HG02840 (cell line): ENCODE results near the gene TSPOAP1.

Source experiments
- ATAC-seq: cut with Tn5 transposase; IDR thresholded peaks from one replicate; pipeline ENCODE4 v1.9.1; 2021; ENCODE audit warnings: mild to moderate bottlenecking, moderate library complexity, moderate number of reproducible peaks; ENCODE audit not compliant: unreplicated experiment, low FRiP score

TSPOAP1 gene

DNA sequence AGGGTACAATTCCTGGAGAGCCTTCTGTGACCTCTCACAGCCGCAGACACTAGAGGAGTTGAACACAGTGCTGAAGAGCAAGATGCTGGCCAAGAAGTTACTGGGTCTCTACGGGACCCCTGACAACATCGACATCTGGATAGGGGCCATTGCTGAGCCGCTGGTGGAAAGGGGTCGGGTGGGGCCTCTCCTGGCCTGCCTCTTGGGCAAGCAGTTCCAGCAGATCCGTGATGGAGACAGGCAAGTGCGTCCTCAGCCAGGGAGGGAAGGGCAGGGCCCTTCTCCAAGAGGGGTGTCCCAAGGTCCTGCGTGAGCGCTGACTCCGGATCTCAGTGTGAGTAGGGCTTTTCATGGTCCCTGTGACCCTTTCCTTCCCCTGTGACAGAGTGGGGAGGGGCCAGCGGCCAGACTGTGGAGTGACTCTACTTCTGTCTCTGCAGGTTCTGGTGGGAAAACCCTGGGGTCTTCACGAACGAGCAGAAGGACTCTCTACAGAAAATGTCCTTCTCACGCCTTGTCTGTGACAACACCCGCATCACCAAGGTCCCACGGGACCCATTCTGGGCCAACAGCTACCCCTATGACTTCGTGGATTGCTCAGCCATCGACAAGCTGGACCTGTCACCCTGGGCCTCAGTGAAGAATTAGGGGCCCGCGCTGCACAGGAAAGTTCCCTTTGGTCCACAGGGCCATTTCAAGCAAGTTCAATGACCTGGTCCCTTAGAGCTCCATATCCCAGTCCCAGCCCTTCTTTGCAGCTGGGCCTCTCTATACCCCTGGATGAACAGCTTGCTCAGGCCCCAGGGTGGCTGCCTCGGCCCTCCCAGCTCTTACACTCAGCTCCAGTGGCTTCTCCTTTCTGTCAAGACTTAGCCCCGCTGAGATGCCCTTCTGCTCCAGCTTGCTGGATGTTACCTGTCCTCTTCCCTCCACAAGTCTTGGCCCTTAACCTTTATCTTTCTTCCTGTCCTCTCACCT lies 61.0 kb downstream of the TSPOAP1 start:
- ATAC-seq = no peak

- no peak for ATAC-seq
Observed at GRCh38 chr17:58265902-58266875, 62.4 kb downstream of the TSPOAP1 start.

- ATAC-seq = no peak
Observed at GRCh38 chr17:58265271-58265670, 63.3 kb downstream of the TSPOAP1 start.

GRCh38 chr17:58264407-58265103 lies 64.0 kb downstream of the TSPOAP1 start:
- ATAC-seq = no peak

GRCh38 chr17:58263773-58264172 lies 64.8 kb downstream of the TSPOAP1 start:
- ATAC-seq = no peak

DNA sequence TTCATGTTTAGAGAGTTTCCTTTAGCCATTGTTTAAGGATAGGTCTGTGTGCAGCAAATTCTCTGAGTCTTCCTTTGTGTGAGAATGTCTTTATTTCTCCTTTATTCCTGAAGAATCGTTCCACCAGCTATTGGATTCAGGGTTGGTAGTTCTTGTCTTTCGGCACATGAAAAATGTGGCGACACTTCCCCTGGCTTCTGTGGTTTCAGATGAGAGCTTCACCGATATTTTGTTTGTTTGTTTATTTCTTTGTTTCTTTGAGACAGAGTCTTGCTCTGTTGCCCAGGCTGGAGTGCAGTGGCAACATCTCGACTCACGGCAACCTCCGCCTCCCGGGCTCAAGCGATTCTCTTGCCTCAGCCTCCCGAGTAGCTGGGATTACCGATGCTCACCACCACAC lies 66.4 kb downstream of the TSPOAP1 start:
- ATAC-seq = no peak

- no peak for ATAC-seq
Observed at GRCh38 chr17:58254803-58255202, 73.8 kb downstream of the TSPOAP1 start.

DNA sequence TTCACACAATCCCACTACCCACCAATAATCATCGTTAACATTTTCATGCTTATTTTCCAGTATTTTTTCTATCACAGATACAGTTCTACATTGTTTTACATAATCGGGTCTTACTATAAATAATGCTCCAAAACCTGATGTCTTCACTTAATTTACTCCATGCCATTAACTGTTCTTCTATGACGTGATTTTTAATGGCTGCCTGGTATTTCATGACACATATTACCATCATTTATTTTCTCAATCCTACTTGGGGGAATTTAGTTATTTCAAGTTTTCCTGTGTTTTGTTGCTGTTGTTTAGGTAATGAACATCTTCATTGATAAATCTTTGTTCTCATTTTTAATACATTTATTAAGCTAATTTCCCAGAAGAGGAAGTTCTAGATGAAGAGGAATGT lies 75.5 kb downstream of the TSPOAP1 start:
- ATAC-seq = no peak

- no peak for ATAC-seq
Observed at GRCh38 chr17:58252141-58252540, 76.5 kb downstream of the TSPOAP1 start.
